Measurements from ENCODE around the gene RFK.

GRCh38 chr9:76353280-76353679 lies 40.9 kb downstream of the RFK start:
- TF ChIP-seq, protein P1, sequence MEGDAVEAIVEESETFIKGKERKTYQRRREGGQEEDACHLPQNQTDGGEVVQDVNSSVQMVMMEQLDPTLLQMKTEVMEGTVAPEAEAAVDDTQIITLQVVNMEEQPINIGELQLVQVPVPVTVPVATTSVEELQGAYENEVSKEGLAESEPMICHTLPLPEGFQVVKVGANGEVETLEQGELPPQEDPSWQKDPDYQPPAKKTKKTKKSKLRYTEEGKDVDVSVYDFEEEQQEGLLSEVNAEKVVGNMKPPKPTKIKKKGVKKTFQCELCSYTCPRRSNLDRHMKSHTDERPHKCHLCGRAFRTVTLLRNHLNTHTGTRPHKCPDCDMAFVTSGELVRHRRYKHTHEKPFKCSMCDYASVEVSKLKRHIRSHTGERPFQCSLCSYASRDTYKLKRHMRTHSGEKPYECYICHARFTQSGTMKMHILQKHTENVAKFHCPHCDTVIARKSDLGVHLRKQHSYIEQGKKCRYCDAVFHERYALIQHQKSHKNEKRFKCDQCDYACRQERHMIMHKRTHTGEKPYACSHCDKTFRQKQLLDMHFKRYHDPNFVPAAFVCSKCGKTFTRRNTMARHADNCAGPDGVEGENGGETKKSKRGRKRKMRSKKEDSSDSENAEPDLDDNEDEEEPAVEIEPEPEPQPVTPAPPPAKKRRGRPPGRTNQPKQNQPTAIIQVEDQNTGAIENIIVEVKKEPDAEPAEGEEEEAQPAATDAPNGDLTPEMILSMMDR (conservative IDR thresholded peaks at IDR 0.05; ENCODE audit: low read length): no peak
- TF ChIP-seq EZH2phosphoT487 (IDR thresholded peaks at IDR 0.05; ENCODE audit: borderline replicate concordance): no peak
